Measurements from ENCODE around the gene MMP26.

MMP26 gene

GRCh38 chr11:4697585-4697984, 7.0 kb upstream of the MMP26 start, which contains the start of gene OR51E2:
OR51E2 (minus strand) TSS chr11:4697853; CDS start chr11:4682711, 15,142 bp downstream.
- Histone ChIP-seq H3K36me3 (ENCODE audit: insufficient read depth, low read length) (no peaks in the 10 kb centered on the region), H2AFZ (ENCODE audit: low read depth, low read length) (no peak within 1 kb of the TSS), H3K4me3 (ENCODE audit: low read depth in 1 of 2, low read length in 2 of 2) (no peak within 1 kb of the TSS), H3K9me3 (ENCODE audit: insufficient read depth, low read length, severe bottlenecking) (no peaks in the 10 kb centered on the region), H3K79me2 (ENCODE audit: insufficient read depth, low read length) (no peaks in the 10 kb centered on the region), H3K4me2 (ENCODE audit: insufficient read depth, low read length) (no peak within 1 kb of the TSS), H4K20me1 (ENCODE audit: insufficient read depth, low read length) (no peaks in the 10 kb centered on the region), H3K4me1 (ENCODE audit: insufficient read depth, low read length) (no peaks in the 10 kb centered on the region), H3K27me3 (ENCODE audit: insufficient read depth, low read length, poor library complexity) (peaks cover 9% of the 10 kb centered on the region), H3K27ac (ENCODE audit: low read length) (no peak within 1 kb of the TSS), H3K9ac (ENCODE audit: low read depth, low read length) (no peak within 1 kb of the TSS)
- no peak for ATAC-seq (ENCODE audit: insufficient read depth, low read depth)
- DNase-seq, result no peak
- TF ChIP-seq CTCF (IDR thresholded peaks at IDR 0.05; ENCODE audit: borderline replicate concordance, extremely low read depth, low read length, poor library complexity, severe bottlenecking), result no peak
- TF ChIP-seq EZH2 (IDR thresholded peaks at IDR 0.05; ENCODE audit: borderline replicate concordance, low read depth, low read length, severe bottlenecking), result no peak

GRCh38 chr11:4699697-4700435, 4.7 kb upstream of the MMP26 start:
- H2AFZ ChIP-seq (ENCODE audit: low read depth, low read length), result no peak overlapping the region
- H3K27ac ChIP-seq (ENCODE audit: low read length), result no peak overlapping the region
- TF ChIP-seq CTCF (IDR thresholded peaks at IDR 0.05; ENCODE audit: borderline replicate concordance, extremely low read depth, low read length, poor library complexity, severe bottlenecking) (no peak), EZH2 (IDR thresholded peaks at IDR 0.05; ENCODE audit: borderline replicate concordance, low read depth, low read length, severe bottlenecking) (no peak)
- H3K27me3 ChIP-seq (ENCODE audit: insufficient read depth, low read length, poor library complexity), result peaks cover 5% of the 10 kb centered on the region
- DNase-seq (no peak), ATAC-seq (ENCODE audit: insufficient read depth, low read depth) (no peak)
- H4K20me1 ChIP-seq (ENCODE audit: insufficient read depth, low read length), result no peaks in the 10 kb centered on the region
- H3K4me3 ChIP-seq (ENCODE audit: low read depth in 1 of 2, low read length in 2 of 2), result no peak overlapping the region
- H3K36me3 ChIP-seq (ENCODE audit: insufficient read depth, low read length), result no peaks in the 10 kb centered on the region
- H3K9ac ChIP-seq (ENCODE audit: low read depth, low read length), result no peak overlapping the region
- H3K4me1 ChIP-seq (ENCODE audit: insufficient read depth, low read length), result no peaks in the 10 kb centered on the region
- H3K79me2 ChIP-seq (ENCODE audit: insufficient read depth, low read length), result no peaks in the 10 kb centered on the region
- no peak overlapping the region for H3K4me2 ChIP-seq (ENCODE audit: insufficient read depth, low read length)
- no peaks in the 10 kb centered on the region for H3K9me3 ChIP-seq (ENCODE audit: insufficient read depth, low read length, severe bottlenecking)

- ATAC-seq (ENCODE audit: insufficient read depth, low read depth) (no peak), DNase-seq (no peak)
- Histone ChIP-seq H3K79me2 (ENCODE audit: insufficient read depth, low read length) (no peaks in the 10 kb centered on the region), H3K4me2 (ENCODE audit: insufficient read depth, low read length) (no peak overlapping the region), H3K4me1 (ENCODE audit: insufficient read depth, low read length) (no peaks in the 10 kb centered on the region), H3K27me3 (ENCODE audit: insufficient read depth, low read length, poor library complexity) (peaks cover 5% of the 10 kb centered on the region), H4K20me1 (ENCODE audit: insufficient read depth, low read length) (no peaks in the 10 kb centered on the region), H3K36me3 (ENCODE audit: insufficient read depth, low read length) (no peaks in the 10 kb centered on the region), H2AFZ (ENCODE audit: low read depth, low read length) (no peak overlapping the region), H3K27ac (ENCODE audit: low read length) (no peak overlapping the region), H3K4me3 (ENCODE audit: low read depth in 1 of 2, low read length in 2 of 2) (no peak overlapping the region), H3K9ac (ENCODE audit: low read depth, low read length) (no peak overlapping the region), H3K9me3 (ENCODE audit: insufficient read depth, low read length, severe bottlenecking) (no peaks in the 10 kb centered on the region)
- TF ChIP-seq EZH2 (IDR thresholded peaks at IDR 0.05; ENCODE audit: borderline replicate concordance, low read depth, low read length, severe bottlenecking) (no peak), CTCF (IDR thresholded peaks at IDR 0.05; ENCODE audit: borderline replicate concordance, extremely low read depth, low read length, poor library complexity, severe bottlenecking) (no peak)
Observed at GRCh38 chr11:4700436-4700820, 4.2 kb upstream of the MMP26 start.

Measured in DND-41 (cell line).